ENCODE results near the gene TUBB8. TPM values are rescaled to one million over a fixed set of nuclear protein-coding genes. Genes with fewer than 3 reads are reported as not detected.
"Not testable (repeated sequence)": the region's sequence is repeated elsewhere in the genome, so short reads cannot be mapped to it uniquely, and the experiment has no call there.

The TUBB8 gene
- total RNA-seq = not detected

GRCh38 chr10:48996-49395 is at the start of gene TUBB8:
TSS of gene TUBB8 (minus strand) at chr10:49296. CDS start at chr10:49238, 58 bp downstream.
- intact Hi-C loops (cut with DNase I) = no loop called here
- DNase-seq (ENCODE audit: low spot score) = no peak

GRCh38 chr10:96466-96865 is 47.4 kb upstream of the TUBB8 start:
- no peak for ATAC-seq
- DNase-seq (ENCODE audit: low spot score) = no peak
- intact Hi-C loops (cut with DNase I) = no loop called here

More at GRCh38 chr10:48996-49395, at the start of gene TUBB8:
- ATAC-seq = no peak

GRCh38 chr10:95356-96115 is 46.4 kb upstream of the TUBB8 start:
- DNase-seq (ENCODE audit: low spot score) (no peak), ATAC-seq (no peak)
- intact Hi-C loops (cut with DNase I) = no loop called here

DNA sequence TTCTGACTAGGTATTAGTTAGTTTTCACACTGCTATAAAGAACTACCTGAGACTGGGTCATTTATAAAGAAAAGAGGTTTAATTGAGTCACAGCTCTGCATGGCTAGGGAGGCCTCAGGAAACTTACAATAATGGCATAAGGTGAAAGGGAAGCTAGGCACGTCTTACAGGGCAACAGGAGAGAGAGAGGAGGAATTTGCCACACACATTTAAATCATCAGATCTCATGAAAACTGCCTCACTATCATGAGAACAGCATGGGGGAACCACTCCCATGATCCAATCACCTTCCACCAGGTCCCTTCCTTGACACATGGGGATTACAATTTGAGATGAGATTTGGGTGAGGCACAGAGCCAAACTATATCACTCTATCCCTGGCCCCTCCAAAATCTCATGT is 45.5 kb upstream of the TUBB8 start:
- ATAC-seq (no peak), DNase-seq (ENCODE audit: low spot score) (no peak)
- intact Hi-C loops (cut with DNase I) = no loop called here

- ATAC-seq = no peak
- no peak for DNase-seq (ENCODE audit: low spot score)
These were observed 43.8 kb upstream of the TUBB8 start for GRCh38 chr10:92846-93245.

GRCh38 chr10:92153-92552 is 43.1 kb upstream of the TUBB8 start:
- ATAC-seq (no peak), DNase-seq (ENCODE audit: low spot score) (no peak)
- intact Hi-C loops (cut with DNase I) = no loop called here

More at GRCh38 chr10:92846-93245, 43.8 kb upstream of the TUBB8 start:
- intact Hi-C loops (cut with DNase I) = no loop called here

DNA sequence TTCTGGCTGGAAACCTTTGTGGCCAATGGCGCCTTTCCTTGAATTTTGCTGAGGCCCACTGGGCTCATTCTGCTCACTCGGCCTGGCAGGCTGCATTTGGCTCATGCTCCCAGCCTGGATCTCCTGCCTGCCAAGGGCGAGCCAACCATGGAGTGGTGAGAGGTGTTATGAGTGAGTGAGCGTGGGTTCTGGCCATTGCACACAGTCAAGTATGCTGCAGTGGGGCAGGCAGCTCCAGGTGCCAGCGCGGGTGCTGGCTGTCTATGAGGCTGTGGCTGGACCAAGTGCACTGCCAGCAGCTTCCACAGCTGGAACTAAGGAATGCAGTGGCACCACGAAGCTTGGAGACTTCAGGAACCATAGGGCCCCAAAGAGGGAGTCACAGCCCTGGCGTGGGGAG is 42.2 kb upstream of the TUBB8 start:
- intact Hi-C loops (cut with DNase I) = no loop called here
- ATAC-seq (no peak), DNase-seq (ENCODE audit: low spot score) (no peak)

DNA sequence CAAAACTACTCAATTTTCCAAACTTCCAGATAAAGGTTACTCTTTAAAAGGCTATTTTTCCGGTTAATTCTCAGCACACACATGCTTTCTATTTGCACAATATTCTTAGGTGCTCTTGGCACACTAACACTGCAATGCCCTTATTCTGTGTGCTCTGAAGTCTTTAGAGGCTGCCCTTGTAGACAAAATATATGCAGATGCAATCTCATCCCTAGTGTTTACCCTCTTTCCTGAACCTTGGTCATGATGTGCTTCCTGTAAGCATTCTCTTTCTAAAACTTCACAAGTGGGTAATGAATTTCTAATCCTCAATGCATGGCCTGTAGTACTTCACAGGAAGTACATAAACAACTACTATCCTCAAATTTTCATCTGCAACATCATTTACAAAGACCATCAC is 41.1 kb upstream of the TUBB8 start:
- ATAC-seq (no peak), DNase-seq (ENCODE audit: low spot score) (no peak)
- intact Hi-C loops (cut with DNase I) = no loop called here

- intact Hi-C loops (cut with DNase I) = no loop called here
- ATAC-seq (no peak), DNase-seq (ENCODE audit: low spot score) (no peak)
These were observed 40.2 kb upstream of the TUBB8 start for GRCh38 chr10:89248-89647.

GRCh38 chr10:88253-88652 is 39.2 kb upstream of the TUBB8 start:
- no peak for ATAC-seq
- no peak for DNase-seq (ENCODE audit: low spot score)
- intact Hi-C loops (cut with DNase I) = no loop called here

DNA sequence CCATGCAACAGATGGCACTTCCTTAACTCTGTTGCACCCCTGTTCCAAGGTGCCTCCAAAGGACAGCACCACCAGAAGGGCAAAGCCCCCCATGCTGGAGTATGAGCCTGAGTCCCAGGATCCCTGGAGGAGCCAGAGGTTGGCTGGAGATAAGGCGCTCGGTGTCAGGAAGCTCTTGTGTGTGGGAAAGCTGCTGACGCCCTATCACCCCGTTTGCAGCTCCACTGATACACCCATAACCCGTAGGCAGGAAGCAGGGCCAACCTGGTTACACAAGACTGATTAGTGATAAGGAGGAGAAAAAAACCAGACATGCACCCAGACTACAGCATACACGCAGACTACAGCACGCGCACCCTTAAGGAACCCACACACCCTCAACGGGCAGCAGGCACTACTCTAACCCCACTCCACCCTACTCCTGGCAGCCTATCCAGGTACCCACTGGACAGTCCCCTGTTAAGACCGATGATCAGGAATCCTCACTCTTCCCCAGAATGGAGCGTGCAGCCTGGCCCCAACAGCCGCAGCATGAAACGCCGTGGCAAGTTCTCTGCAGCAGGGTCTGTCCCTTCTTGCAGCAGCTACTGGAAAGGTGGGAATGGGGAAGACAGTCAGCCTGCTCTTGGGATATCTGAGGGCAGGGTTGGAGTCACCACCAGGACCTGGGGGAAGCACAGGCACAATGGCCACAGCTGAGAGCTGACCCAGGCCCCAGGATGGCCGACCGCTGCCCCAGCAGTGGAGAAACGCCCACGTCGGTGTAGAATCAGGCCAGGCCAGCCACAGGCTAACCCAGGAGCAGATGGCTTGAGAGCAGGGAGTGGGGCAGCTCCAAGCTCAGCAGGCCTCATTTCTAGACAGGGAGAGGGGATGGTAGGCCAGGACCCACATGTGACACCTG is 38.3 kb upstream of the TUBB8 start:
- intact Hi-C loops (cut with DNase I) = no loop called here
- ATAC-seq (no peak), DNase-seq (ENCODE audit: low spot score) (no peak)

DNA sequence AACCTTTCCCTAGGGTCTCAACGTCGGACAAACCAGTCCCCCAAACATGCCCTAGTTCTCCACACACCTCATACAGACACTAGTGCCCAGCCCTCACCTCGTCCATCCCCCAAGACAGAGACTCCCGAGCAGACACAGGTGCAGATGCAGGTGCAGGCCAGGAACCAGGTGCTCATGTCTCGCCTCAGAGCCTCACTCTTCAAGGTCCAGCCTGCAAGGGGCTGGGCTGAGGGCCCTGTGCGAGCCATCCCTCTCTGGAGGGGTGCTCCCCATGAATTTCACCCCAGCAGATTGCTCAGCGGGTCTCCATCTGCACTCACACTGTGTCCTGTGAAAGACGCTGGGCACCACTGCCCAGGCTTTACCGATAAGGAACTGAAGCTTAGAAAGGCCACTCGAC is 36.9 kb upstream of the TUBB8 start:
- no peak for DNase-seq (ENCODE audit: low spot score)
- intact Hi-C loops (cut with DNase I) = no loop called here
- ATAC-seq = no peak

- DNase-seq (ENCODE audit: low spot score) (no peak), ATAC-seq (no peak)
- intact Hi-C loops (cut with DNase I) = no loop called here
These were observed 35.9 kb upstream of the TUBB8 start for GRCh38 chr10:85044-85443.

DNA sequence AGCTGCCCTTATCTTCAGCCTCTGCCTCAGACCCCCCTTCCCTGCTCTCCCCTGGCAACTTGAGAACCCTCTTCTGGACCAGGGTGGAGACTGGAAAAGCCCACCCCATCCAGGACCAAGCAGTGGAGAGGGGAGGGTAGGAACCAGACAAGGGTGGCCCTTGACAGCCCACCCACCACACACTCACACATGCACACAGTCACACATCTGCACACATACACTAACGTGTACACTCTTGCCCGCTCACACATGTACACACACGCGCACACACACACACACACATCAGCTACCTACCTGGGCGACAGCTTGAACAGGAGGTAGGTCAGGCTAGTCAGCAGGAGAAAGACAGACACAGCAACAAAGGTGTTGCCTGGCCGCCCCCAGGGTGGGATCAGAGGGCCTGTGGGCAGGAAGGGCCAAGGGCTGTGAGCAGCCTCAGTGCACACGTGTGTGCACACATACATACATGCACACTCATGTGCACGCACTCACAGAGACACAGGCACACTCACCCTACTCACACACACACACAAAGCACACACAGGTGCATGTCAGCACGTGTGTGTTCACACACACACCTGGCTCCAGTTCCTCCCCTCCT is 34.9 kb upstream of the TUBB8 start:
- no peak for ATAC-seq
- DNase-seq (ENCODE audit: low spot score) = no peak
- intact Hi-C loops (cut with DNase I) = no loop called here

GRCh38 chr10:80477-81105 is 31.5 kb upstream of the TUBB8 start:
- DNase-seq (ENCODE audit: low spot score) = no peak
- intact Hi-C loops (cut with DNase I) = no loop called here
- ATAC-seq = no peak

DNA sequence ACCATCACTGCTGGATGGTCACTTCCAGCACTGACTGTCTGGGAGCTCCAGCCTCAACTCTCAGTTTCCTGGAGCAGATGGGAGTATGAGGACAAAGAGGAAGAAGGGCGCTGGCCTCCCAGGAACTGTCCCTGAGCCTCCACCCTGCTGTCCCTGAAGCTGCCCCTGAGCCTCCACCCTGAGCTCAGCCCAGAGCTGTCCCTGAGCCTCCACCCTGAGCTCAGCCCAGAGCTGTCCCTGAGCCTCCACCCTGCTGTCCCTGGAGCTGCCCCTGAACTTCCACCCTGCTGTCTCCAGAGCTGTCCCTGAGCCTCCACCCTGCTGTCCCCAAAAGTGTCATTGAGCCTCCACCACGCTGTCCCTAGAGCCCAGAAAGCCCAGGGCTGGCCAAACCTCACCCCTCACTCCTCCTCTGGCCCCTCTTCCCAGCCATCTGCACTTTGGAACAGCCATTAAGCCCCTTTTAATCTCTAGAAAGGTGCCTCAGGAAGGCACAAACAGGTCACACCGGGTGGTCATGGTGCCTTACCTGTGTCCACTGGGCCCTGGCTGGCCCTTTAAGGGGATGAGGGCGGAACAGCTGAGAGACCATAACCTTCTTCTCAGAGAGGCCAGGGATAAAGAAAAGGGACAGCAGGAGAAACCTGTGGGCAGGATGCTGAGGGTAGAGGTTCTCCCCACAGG is 30.6 kb upstream of the TUBB8 start:
- intact Hi-C loops (cut with DNase I) = no loop called here
- DNase-seq (ENCODE audit: low spot score) (no peak), ATAC-seq (no peak)

DNA sequence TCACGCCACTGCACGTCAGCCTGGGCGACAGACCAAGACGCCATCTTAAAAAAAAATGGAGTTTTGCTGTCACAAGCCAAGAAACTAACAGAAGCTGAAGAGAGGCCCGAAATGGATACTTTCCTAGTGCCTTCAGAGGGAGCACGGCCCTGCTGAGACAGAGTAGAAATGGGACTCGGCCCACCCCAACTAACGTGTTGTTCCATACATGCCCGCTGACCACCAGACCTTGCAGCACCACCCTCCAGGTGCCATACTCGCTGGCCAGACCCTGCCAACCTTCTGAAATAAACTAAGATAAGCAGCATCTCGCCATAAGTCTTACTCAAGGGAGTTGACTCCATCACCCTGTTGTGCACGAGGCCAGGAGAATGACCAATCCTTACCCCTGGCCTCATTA is 29.5 kb upstream of the TUBB8 start:
- ATAC-seq = no peak
- DNase-seq (ENCODE audit: low spot score) = no peak
- intact Hi-C loops (cut with DNase I) = no loop called here

DNA sequence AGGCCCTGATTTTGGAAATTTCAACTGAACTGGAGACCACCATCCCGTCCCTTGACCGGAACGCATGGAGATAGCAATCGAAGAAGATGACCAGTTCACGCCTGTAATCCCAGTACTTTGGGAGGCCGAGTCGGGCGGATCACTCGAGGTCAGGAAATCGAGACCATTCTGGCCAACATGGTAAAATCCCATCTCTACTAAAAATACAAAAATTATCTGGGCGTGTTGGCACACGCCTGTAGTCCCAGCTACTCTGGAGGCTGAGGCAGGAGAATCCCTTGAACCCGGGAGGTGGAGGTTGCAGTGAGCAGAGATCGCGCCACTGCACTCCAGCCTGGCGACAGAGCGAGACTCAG is 25.1 kb upstream of the TUBB8 start:
- ATAC-seq; intact Hi-C loops (cut with DNase I); DNase-seq (ENCODE audit: low spot score): not testable (repeated sequence)
